ENCODE measurements around the gene HLA-DQA2.
"Not testable (repeated sequence)": the region's sequence is repeated elsewhere in the genome, so short reads cannot be mapped to it uniquely, and the experiment has no call there.

HLA-DQA2 gene

GRCh38 chr6:32782923-32783322 lies 41.7 kb downstream of the HLA-DQA2 start:
- DNase-seq, result not testable (repeated sequence)

DNA sequence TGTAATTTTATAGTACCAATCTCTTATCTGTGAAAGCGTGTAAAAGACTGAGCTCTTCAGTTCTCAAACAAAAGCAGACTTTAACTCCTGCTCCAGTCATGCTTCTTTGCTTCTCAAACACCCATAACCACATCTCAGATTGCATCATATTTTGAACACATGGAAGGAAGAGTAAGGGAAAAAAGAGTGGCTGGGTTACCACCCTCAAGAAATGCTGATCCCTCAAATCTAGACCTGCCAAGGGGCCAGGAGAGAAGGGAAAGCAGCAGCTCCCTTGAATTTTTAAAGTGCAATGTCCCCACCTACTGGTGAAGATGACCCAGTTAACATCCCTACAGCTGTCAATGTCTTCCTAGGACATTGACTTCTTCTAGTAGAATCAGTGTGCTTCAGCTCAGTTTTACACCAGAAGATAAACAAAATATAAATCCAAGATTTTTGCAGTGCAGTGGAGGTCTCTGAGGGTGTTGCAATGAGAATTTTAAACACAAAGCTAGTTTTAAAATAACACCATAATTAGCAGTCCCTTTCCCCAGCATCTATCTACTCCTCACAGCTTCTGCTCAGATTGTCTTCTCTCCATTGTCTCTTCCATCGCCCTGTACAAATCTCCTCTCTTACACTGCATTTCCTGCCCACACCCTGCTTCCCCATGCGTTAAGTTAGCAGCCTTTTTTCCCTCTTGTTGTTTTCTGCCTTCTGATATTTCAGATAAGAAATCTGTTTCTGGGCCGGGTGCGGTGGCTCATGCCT lies 44.8 kb downstream of the HLA-DQA2 start:
- no peak for DNase-seq

- DNase-seq, result no peak
These were observed 49.1 kb downstream of the HLA-DQA2 start for GRCh38 chr6:32790306-32790705.

DNA sequence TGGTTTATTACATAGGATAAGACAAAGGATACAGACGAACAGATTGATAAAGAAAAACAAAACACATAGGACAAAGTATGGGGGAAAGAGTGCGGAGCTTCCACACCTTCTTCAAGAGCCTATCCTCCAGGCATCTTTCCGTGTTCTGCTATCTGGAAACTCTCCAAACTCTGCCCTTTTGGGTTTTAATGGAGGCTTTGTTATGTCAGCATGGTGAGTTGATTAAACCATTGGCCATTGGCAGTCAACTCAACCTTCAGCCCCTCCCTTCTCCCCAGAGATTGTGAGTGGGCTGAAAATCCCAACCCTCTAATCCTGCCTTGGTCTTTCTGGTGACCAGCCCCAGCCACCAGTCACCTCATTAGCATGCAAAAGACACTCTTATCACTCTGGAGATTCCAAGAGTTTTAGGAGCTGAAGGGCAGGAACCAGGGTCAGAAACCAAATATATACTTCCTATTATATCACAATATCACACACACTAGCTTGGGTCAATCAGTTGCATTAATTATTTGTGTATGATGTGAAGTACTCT lies 51.8 kb downstream of the HLA-DQA2 start:
- DNase-seq, result no peak

DNA sequence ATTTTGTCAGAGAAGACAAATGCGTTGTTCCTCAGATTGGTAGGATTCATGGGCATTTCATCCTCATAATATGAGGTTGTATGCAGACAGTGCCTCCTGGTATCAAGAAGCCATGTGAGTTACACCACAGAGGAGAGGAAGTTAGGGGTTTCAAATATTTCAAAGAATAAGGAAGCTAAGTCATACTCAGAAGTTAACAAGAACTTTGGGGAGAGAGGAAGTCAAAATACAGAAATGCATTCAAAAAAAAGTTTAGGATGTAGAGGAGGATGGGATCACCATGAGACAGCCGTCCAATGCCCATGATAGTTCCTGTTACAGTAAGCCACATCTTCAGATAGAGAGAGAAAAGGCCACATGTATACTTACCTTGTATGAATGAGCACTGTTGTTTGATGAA lies 53.3 kb downstream of the HLA-DQA2 start:
- no peak for DNase-seq

All from activated CD8-positive, alpha-beta memory T cell treated with anti-CD3 and anti-CD28 coated beads, Interleukin-2, amount 50 U/mL, for 48 hours (primary cell).